PC-3 (cell line): ENCODE data around the gene DOCK10. TPM values are rescaled to one million over a fixed set of nuclear protein-coding genes. Genes with fewer than 3 reads are reported as not detected.

Experiments
- ATAC-seq: fragments of 200-7000 bp; cut with Tn5 transposase; 2 replicates; pipeline ENCODE4 v1.9.1; 2020; ENCODE audit warnings: mild to moderate bottlenecking, moderate library complexity
- BruUV-seq: library from RNA; stranded (reverse); fragments of 400-500 nt; replicated peaks from 2 replicates; lab custom pipeline; 2021; lab: Mats Ljungman, UMichigan
- CTCF ChIA-PET: fragments of 300-600 bp; sonication (Branson Sonifier 250); formaldehyde crosslinking; loops from one replicate; lab custom pipeline; 2022; ENCODE audit warnings: antibody characterized with exemption; lab: Charles Lee
- POLR2A ChIA-PET: fragments of 300-600 bp; sonication (Branson Sonifier 250); formaldehyde crosslinking; loops from one replicate; lab custom pipeline; 2022; ENCODE audit warnings: antibody characterized with exemption; ENCODE audit not compliant: unreplicated experiment; lab: Charles Lee
- DNase-seq: peaks from one replicate; pipeline ENCODE4 v3.0.0-alpha.2; 2015
- H2AFZ ChIP-seq: fragments of 300-600 bp; sonication (generic); 2 replicates; pipeline ENCODE4 v1.6.0; 2016; ENCODE audit warnings: antibody characterized with exemption, low read length
- H3F3A ChIP-seq: fragments of 300-600 bp; sonication (generic); one replicate; pipeline ENCODE4 v1.6.0; 2017; ENCODE audit warnings: antibody characterized with exemption, low read length, control low read depth, mild to moderate bottlenecking; ENCODE audit not compliant: unreplicated experiment
- H3K27ac ChIP-seq: fragments of 300-600 bp; sonication (generic); 2 replicates; pipeline ENCODE4 v1.5.1; 2016; ENCODE audit warnings: mild to moderate bottlenecking, low read length
- H3K27me3 ChIP-seq: fragments of 300-600 bp; sonication (generic); 2 replicates; pipeline ENCODE4 v1.6.1; 2016; ENCODE audit warnings: low read length, mixed read lengths
- H3K36me3 ChIP-seq: fragments of 300-600 bp; sonication (generic); 2 replicates; pipeline ENCODE4 v1.6.1; 2016; ENCODE audit warnings: low read depth, mixed run types, low read length, mixed read lengths
- H3K4me1 ChIP-seq: fragments of 300-600 bp; sonication (generic); 2 replicates; pipeline ENCODE4 v1.5.1; 2016; ENCODE audit warnings: low read length; ENCODE audit not compliant: insufficient read depth
- H3K4me2 ChIP-seq: fragments of 300-600 bp; sonication (generic); 2 replicates; pipeline ENCODE4 v1.6.0; 2016; ENCODE audit warnings: low read length
- H3K4me3 ChIP-seq: fragments of 300-600 bp; sonication (generic); 2 replicates; pipeline ENCODE4 v1.5.1; 2016; ENCODE audit warnings: mild to moderate bottlenecking, low read length, mixed read lengths
- H3K79me2 ChIP-seq: fragments of 300-600 bp; sonication (generic); 2 replicates; pipeline ENCODE4 v1.6.1; 2017; ENCODE audit warnings: low read length, mixed read lengths
- H3K9ac ChIP-seq: fragments of 300-600 bp; sonication (generic); 2 replicates; pipeline ENCODE4 v1.6.0; 2016; ENCODE audit warnings: mild to moderate bottlenecking, low read length
- H3K9me2 ChIP-seq: fragments of 300-600 bp; sonication (generic); replicated peaks from 2 replicates; pipeline ENCODE4 v1.6.1; 2016; ENCODE audit warnings: mixed run types, low read length, mixed read lengths
- H3K9me3 ChIP-seq: fragments of 300-600 bp; sonication (generic); 2 replicates; pipeline ENCODE4 v1.6.1; 2016; ENCODE audit warnings: low read length, mixed read lengths
- H4K20me1 ChIP-seq: fragments of 300-600 bp; sonication (generic); 2 replicates; pipeline ENCODE4 v1.6.1; 2016; ENCODE audit warnings: low read length, mixed read lengths
- EZH2 ChIP-seq: fragments of 300-600 bp; sonication (generic); IDR thresholded peaks from one replicate; pipeline ENCODE4 v1.6.1; 2017; ENCODE audit warnings: antibody characterized with exemption, mild to moderate bottlenecking, low read length; ENCODE audit not compliant: unreplicated experiment
- EZH2phosphoT487 ChIP-seq: fragments of 300-600 bp; sonication (generic); IDR thresholded peaks from 2 replicates; pipeline ENCODE4 v1.6.1; 2018; ENCODE audit warnings: mild to moderate bottlenecking, antibody characterized with exemption, low read length, borderline replicate concordance
- intact Hi-C: fragments of 100-400 bp; cut with micrococcal nuclease; formaldehyde crosslinking; loops from 2 replicates; pipeline ENCODE4 v1.9.0; 2023
- total RNA-seq: library from RNA; depleted of rRNA; stranded (reverse); fragments of >200 nt; gene quantifications from 2 replicates; pipeline ENCODE4 v1.2.3, GENCODE V29; 2014
- TF ChIP-seq, protein P1 (sequence below): fragments of 300-600 bp; sonication (generic); conservative IDR thresholded peaks from 2 replicates; pipeline ENCODE4 v1.5.1; 2017; ENCODE audit warnings: antibody characterized with exemption, low read depth, mild to moderate bottlenecking, low read length

The DOCK10 gene
- total RNA-seq, 1 experiment from 2014 or later: 23.1 TPM

DNA sequence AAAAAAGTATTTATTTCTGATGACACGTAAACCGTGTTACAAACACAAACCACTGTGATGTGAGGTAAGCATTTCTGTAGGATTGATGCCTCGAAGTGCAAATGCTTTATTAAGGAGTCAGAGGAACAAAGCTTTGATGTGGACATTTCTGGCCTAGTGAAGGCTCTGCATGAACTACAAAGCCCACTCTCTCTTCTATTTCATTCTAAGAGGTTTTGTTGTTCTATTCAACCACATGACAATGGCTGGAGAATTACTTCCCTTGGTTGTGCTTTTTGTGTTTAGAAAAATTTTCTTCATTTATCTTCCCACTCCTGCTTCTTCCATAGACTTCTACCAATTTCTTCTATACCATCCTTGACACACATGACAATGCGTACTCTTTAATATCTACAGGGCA, 200.4 kb downstream of the DOCK10 start:
- no TSS peak for BruUV-seq
- POLR2A ChIA-PET: no interaction called here

DNA sequence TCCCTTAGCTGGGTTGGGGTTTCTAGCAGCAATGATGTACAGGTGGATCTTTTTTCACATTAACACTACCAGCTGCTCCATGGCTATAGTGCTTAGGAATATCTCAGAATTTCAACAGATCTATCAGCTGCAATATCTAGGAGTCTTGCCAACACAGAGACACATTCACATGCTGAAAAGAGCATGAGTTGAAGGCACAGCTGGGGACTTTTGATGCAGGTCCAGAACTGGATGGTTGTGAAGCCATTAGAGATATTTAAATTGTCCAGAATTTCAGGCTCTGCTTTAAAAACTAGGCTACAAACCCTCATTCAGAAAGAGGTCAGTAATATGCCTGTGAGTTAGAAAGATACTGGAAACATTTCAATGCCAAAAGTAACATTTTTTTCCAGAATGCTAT, 203.9 kb downstream of the DOCK10 start:
- Histone ChIP-seq H3K9me3 (no peaks in the 10 kb centered on the region), H3F3A (no peaks in the 10 kb centered on the region), H3K4me2 (peak overlapping the region; percentile 8; the same call in 1 of the 2 replicates), H3K36me3 (peaks cover 12% of the 10 kb centered on the region), H3K4me3 (no peak overlapping the region), H3K4me1 (peaks cover 13% of the 10 kb centered on the region), H3K27ac (no peak overlapping the region), H2AFZ (no peak overlapping the region), H3K27me3 (no peaks in the 10 kb centered on the region), H3K9me2 (no peaks in the 10 kb centered on the region), H3K9ac (no peak overlapping the region), H3K79me2 (no peaks in the 10 kb centered on the region), H4K20me1 (no peaks in the 10 kb centered on the region)
- ATAC-seq (no peak), DNase-seq (no peak)
- ChIA-PET POLR2A (no interaction called here), CTCF (no interaction called here)
- intact Hi-C loops: no loop called here
- TF ChIP-seq, protein P1, sequence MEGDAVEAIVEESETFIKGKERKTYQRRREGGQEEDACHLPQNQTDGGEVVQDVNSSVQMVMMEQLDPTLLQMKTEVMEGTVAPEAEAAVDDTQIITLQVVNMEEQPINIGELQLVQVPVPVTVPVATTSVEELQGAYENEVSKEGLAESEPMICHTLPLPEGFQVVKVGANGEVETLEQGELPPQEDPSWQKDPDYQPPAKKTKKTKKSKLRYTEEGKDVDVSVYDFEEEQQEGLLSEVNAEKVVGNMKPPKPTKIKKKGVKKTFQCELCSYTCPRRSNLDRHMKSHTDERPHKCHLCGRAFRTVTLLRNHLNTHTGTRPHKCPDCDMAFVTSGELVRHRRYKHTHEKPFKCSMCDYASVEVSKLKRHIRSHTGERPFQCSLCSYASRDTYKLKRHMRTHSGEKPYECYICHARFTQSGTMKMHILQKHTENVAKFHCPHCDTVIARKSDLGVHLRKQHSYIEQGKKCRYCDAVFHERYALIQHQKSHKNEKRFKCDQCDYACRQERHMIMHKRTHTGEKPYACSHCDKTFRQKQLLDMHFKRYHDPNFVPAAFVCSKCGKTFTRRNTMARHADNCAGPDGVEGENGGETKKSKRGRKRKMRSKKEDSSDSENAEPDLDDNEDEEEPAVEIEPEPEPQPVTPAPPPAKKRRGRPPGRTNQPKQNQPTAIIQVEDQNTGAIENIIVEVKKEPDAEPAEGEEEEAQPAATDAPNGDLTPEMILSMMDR: no peak
- TF ChIP-seq EZH2 (no peak), EZH2phosphoT487 (no peak)
- no TSS peak for BruUV-seq

More for the DNA sequence above, 200.4 kb downstream of the DOCK10 start:
- TF ChIP-seq EZH2phosphoT487 (no peak), EZH2 (no peak)
- TF ChIP-seq, protein P1: no peak
- CTCF ChIA-PET: no interaction called here
- no peaks in the 10 kb centered on the region for H3F3A ChIP-seq
- no peak overlapping the region for H3K4me3 ChIP-seq
- H3K36me3 ChIP-seq: peaks cover 8% of the 10 kb centered on the region
- DNase-seq: no peak
- no peaks in the 10 kb centered on the region for H3K9me2 ChIP-seq
- no peaks in the 10 kb centered on the region for H3K27me3 ChIP-seq
- H3K9ac ChIP-seq: no peak overlapping the region
- ATAC-seq: no peak
- no peak overlapping the region for H3K27ac ChIP-seq
- no peak overlapping the region for H3K4me2 ChIP-seq
- H3K4me1 ChIP-seq: peaks cover 13% of the 10 kb centered on the region
- H3K9me3 ChIP-seq: no peaks in the 10 kb centered on the region
- intact Hi-C loops: no loop called here
- H3K79me2 ChIP-seq: no peaks in the 10 kb centered on the region
- H4K20me1 ChIP-seq: no peaks in the 10 kb centered on the region
- no peak overlapping the region for H2AFZ ChIP-seq

DNA sequence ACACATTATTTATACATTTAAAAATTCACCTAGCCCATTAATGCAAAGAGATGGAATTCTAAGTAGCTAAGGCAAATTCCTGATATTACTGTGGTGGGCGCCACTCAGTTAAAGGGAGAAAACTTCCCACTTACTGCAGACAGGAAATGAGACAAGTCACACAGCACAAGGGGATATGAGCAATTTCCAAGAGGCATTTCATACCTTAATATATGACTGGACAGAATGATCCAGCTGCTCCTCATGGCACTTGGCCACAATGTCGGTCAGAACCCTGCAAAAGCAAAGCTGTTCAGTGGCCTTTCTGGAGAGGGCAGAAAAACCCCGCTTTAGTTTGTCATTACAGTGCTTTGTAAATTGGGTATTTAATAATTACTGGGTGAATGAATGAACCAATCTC, 204.7 kb downstream of the DOCK10 start:
- POLR2A ChIA-PET: no interaction called here
- ATAC-seq: peak; percentile 91
- CTCF ChIA-PET: no interaction called here
- Histone ChIP-seq H4K20me1 (no peaks in the 10 kb centered on the region), H3K4me1 (peaks cover 13% of the 10 kb centered on the region), H3K27ac (no peak overlapping the region), H3K79me2 (no peaks in the 10 kb centered on the region), H3K4me3 (no peak overlapping the region), H3K36me3 (peaks cover 12% of the 10 kb centered on the region), H3K27me3 (no peaks in the 10 kb centered on the region), H3K4me2 (no peak overlapping the region), H3K9ac (no peak overlapping the region), H3F3A (no peaks in the 10 kb centered on the region), H2AFZ (no peak overlapping the region), H3K9me3 (no peaks in the 10 kb centered on the region), H3K9me2 (no peaks in the 10 kb centered on the region)
- TF ChIP-seq EZH2: no peak
- no peak for TF ChIP-seq EZH2phosphoT487
- TF ChIP-seq, protein P1: no peak
- intact Hi-C loops: no loop called here
- peak; percentile 73 for DNase-seq
- no TSS peak for BruUV-seq
